ENCODE measurements around the gene LILRB5.
"Not testable (repeated sequence)": the region's sequence is repeated elsewhere in the genome, so short reads cannot be mapped to it uniquely, and the experiment has no call there.

Gene LILRB5

DNA sequence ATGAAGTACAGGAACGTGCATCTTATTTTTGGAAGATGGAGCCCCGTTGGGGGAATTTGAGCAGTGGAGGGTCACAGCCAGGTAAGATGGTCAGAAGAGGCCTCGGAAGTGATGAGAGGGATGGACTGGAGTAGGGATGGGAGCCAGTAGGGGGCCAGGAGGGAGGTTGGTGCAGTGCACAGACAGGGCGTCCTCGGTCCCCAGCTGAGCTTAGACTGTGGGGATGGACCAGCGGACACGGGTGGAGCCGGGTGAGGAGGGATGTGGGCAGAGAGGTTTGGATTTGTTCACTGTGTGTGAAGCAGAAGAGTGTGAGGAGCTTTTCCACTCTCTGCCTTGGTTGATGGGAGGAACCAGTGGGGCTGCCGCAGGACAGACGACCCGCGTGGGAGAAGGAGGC lies 45.8 kb downstream of the LILRB5 start:
- DNase-seq (ENCODE audit: low read depth): no peak

DNA sequence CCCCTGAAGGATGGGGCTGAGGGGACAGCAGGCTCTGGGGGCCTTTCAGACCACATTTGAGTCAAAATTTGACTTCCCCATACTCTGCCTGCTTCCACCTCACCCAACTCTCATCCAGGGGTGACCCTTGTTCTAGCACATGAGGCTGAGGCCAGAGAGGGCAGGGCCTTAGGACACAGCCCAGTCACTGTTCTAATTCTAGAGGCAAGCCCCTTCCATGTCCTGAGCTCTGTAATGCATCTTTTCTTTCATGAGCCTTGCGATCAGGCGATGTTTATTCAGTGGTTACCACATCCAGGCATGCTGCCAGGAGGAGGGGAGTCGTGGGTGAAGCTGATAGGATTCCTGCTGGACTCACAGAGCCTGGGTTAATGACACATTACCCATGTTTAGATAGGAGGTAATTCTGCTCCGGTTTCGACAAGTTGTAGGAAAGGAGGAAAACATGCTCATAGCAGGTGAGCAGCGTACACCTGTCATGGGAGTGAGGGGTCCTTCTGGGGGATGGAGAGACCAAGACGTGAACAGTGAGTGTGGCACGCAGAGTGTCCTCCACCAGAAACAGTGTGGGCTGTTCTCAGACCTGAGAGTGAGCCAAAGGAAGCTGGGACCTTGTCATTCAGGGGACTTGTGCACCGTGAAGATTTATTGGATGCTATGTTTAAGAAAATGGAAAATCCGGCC lies 47.1 kb downstream of the LILRB5 start:
- peak; percentile 89 for DNase-seq (ENCODE audit: low read depth)

DNA sequence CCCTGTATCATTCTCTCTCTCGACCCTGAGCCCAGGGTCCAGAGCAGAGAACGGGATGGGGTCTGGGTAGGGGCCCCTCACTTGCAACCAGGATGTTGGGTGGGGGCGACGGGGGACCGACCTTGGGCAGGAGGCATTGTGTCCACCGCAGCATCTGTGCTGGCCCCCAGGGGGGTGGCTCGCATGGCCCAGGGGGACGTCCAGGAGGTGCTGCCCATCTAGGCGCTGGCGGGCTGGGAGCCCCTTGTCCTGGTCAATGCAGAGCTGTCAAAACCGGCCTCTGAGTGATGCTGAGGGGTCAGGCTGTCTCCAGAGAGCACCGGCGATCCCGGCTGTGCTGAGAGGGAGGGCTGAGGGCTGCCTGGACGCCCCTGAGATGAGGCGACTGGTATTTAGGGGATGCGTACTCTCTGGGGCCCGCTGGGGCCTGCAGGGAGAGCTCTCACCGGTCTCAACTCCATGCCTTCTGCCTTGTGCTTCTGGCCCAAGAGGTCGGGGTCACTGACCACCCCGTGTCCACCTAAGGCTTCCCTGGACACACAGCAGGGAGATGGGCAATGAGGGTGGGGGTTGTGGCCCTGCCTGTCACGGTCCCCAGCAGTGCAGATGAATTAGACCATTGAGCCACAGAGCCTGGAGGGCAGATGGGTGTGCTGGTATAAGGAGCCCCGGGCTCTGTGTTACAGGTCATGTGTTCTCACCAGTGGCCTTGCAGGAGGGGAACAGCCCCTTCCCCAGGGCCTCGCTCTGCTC lies 47.8 kb downstream of the LILRB5 start:
- DNase-seq (ENCODE audit: low read depth): no peak

DNA sequence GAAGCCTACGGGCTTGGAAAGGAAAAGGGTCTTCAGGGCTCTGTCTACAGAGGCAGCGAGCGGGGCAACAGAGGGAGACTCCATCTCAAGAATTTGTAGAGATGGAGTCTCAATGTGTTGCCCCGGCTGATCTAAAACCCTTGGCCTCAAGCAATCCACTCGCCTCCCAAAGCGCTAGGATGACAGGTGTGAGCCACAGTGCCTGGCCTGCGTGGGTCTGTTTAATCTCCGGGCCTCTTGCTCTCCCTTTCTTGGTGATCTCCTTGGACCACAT lies 48.4 kb downstream of the LILRB5 start:
- no peak for DNase-seq (ENCODE audit: low read depth)

DNA sequence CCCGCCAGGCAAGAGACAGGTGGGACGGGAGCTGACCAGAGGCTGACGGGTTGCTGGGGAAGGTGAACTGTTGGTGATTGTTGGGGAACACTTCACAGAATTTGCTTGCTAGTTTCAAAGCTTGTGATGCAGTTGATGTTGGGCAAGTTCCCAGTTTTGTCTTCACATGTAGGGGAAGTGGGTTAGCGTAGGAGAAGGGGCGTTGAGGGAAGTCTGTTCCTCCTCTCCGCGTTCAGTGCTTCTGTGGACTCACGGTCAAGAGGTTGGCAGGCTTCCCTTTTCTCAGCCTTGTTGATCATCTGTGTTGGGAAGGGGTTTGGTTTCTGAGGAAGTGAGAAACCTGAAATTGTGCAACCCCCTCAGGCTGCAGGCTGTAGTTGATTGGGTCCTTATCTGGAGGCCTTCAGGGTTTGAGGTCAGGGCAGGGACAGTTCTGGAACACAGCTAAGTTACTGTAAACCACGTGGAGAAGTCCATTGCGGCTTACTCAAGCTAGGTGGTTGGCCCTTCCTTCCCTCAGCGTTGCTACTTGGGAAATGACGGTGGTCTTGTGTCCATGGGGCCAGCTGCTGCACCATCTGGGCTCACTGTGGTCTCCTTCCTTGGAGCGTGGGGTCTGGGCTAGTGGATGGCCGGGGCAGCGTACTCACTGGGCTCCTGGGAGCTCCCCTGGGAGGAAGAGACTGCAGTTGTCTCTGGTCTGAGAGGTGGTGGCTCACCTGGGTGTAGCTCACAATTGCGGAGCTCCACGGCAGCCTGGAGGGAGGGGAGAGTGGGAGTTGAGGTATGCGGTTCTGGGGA lies 48.9 kb downstream of the LILRB5 start:
- no peak for DNase-seq (ENCODE audit: low read depth)

DNA sequence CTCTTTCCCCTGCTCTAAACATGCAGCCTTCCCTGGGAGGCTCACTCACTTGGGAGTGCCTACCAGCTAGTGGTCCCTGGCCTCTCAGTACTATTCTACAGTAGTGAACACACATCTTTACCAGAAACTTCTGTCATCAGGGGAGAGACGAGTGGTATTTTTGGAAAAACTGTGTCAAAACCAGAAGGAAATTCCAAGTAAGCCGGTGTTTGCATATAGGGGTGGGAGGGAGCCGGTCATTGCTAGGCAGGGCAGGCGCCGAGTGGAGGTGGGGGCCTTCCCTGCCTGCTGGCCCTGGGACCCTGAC lies 49.4 kb downstream of the LILRB5 start:
- DNase-seq (ENCODE audit: low read depth): no peak

DNA sequence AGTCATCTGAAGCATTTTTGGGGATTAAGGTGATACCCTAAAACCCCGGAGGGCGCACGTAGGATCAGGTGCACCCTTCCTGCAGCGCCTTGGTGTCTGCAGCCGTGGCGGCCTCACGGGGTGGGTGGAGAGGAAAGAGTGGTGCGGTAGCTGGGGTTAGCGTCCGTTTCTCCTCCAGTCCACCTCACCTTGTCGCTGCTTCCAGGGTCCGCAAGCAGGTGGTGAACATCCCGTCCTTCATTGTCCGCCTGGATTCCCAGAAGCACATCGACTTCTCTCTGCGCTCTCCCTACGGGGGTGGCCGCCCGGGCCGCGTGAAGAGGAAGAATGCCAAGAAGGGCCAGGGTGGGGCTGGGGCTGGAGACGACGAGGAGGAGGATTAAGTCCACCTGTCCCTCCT lies 49.9 kb downstream of the LILRB5 start:
- not testable (repeated sequence) for DNase-seq (ENCODE audit: low read depth)

DNA sequence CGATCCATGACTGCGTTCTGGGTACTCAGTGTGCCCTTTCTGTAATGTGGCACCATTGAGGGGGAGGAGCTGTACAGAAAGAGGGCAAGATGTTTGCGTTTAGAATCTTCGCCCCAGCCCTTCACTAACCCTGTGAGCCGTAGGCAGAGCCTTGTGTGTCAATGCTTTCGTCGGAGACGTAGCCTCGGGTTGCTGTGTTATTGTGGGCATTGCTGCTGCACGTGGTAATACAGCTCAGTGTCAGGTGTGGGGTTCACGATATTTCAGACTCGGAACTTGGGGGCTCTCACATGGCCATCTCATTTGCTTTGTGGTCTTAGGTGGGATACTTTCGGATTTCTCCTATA lies 50.3 kb downstream of the LILRB5 start:
- DNase-seq (ENCODE audit: low read depth): no peak

DNA sequence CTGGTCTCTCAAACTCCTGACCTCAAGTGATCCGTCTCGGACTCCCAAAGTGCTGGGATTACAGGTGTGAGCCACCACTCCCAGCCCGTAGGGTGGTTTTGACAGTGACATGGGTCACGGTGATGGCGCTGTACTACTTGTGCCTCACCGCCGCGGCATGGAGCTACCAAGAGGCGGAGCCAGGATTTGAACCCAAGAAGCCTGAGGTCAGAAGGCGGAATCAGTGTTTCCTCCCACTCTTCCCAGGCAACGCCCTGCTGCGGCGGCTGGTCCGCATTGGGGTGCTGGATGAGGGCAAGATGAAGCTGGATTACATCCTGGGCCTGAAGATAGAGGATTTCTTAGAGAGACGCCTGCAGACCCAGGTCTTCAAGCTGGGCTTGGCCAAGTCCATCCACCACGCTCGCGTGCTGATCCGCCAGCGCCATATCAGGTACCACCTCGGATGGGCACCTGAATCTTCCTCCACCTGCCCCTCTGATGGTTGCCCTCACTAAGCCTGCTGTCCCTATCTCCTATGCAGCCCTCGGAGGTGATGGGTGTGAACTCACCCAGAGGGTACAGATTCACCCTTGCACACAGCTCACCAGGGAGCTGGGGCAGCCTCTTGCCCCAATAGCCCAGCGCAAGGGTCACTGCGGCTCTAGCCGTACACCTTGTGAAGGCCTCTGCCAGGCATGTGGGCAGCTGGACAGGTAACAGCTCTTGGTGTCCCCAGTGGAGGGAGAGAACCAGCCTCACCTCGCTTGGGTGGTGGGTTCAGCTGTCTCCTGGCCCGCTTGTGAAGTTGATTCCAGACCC lies 50.8 kb downstream of the LILRB5 start:
- DNase-seq (ENCODE audit: low read depth): no peak

DNA sequence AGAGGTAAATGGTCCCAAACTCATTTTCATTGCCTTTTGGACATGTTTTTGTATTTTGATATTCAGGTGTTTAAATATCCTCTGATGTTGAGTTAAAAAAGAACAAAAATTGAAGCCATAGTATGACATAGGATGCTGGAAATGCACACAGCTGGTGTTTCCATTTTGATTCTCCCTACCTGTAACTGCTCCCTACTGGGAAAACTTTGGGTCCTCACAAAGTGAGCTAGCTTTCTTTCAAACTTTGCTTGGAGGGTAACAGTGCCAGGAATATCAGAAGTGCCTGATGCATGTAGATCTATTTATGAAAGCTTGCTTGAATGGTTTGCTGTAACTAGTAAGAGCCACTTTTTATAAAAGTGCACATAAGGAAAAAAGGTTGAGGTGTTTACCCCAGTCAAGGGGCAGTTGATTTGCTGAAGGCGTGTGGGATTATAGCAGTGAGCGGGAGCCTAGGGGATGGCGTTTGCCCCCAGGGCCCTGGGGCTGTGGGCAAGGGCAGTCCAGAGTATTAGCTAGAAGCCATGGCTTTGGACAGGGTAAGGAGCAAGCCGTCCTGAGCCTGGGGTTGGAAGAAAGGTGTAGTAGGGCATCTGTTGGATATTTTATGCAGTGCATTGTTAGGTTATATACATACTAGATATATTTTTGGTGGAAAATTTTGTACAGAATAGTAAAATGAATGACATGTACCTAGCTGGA lies 52.2 kb downstream of the LILRB5 start:
- DNase-seq (ENCODE audit: low read depth): no peak

DNA sequence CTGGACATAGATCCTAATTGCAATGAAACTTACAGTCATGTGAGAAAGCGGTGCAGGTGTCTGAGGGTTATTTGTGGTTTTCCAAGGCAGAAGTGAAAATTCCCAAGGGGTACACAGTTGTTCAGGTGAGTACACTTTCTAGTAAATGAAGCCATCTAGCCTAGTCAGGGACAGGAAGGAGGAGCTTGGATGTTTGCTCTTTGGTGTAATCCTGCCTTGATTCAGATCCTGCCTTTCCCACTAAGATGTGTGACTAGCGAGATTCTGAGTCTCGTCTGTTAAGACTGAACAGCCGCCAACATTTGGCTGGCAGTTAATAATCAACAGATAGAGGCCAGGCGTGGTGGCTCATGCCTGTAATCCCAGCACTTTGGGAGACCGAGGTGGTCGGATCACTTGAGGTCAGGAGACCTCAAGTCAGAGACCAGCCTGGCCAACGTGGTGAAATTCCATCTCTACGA lies 53.9 kb downstream of the LILRB5 start:
- DNase-seq (ENCODE audit: low read depth): no peak

DNA sequence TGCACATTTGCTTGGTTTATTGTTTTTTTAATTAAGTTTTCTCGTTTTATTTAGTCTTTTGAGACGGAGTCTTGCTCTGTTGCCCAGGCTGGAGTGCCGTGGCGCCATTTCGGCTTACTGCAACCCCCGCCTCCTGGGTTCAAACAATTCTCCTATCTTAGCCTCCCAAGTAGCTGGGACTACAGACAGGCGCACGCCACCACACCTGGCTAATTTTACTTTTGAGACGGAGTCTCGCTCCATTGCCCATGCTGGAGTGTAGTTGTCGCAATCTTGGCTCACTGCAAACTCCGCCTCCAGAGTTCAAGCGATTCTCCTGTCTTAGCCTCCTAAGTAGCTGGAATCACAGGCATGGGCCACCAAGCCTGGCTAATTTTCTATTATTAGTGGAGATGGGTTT lies 55.1 kb downstream of the LILRB5 start:
- no peak for DNase-seq (ENCODE audit: low read depth)

DNA sequence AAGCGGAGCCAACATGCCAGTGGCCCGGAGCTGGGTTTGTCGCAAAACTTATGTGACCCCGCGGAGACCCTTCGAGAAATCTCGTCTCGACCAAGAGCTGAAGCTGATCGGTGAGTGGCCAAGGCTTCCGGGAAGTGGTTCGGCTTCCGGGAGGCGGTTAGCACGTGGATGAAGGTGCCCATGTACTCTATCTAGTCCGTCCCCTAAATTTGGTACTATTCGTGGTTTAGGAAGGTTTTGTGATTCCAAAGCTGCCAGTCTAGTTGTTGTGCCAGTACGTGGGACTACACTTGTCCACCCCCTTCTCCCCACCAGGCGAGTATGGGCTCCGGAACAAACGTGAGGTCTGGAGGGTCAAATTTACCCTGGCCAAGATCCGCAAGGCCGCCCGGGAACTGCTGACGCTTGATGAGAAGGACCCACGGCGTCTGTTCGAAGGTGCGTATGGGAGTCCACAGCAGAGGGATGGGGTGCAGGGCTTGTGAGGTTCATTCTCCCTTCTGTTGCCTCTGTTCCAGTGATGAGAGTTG lies 55.8 kb downstream of the LILRB5 start:
- DNase-seq (ENCODE audit: low read depth): no peak
